Fibroblast of villous mesenchyme (primary cell): ENCODE data around the gene RCAN2. TPM values are rescaled to one million over a fixed set of nuclear protein-coding genes. Genes with fewer than 3 reads are reported as not detected.

ENCODE experiments used
- DNase-seq: peaks from one replicate; pipeline ENCODE4 v3.0.0-alpha.2; 2010; ENCODE audit warnings: low read depth
- H3K4me3 ChIP-seq: 2 replicates; pipeline ENCODE4 v1.5.1; 2011; ENCODE audit warnings: low read depth, mild to moderate bottlenecking, low read length
- total RNA-seq: library from RNA; depleted of rRNA; stranded (reverse); fragments of >200 nt; gene quantifications from 2 replicates; pipeline ENCODE4 v1.2.3, GENCODE V29; 2012
- TF ChIP-seq, protein P1 (sequence below): IDR thresholded peaks from 2 replicates; pipeline ENCODE4 v1.5.1; 2012; ENCODE audit warnings: low read depth, mild to moderate bottlenecking, low read length; ENCODE audit not compliant: insufficient read depth

RCAN2 gene
- total RNA-seq, 1 donor = 1.7 TPM

DNA sequence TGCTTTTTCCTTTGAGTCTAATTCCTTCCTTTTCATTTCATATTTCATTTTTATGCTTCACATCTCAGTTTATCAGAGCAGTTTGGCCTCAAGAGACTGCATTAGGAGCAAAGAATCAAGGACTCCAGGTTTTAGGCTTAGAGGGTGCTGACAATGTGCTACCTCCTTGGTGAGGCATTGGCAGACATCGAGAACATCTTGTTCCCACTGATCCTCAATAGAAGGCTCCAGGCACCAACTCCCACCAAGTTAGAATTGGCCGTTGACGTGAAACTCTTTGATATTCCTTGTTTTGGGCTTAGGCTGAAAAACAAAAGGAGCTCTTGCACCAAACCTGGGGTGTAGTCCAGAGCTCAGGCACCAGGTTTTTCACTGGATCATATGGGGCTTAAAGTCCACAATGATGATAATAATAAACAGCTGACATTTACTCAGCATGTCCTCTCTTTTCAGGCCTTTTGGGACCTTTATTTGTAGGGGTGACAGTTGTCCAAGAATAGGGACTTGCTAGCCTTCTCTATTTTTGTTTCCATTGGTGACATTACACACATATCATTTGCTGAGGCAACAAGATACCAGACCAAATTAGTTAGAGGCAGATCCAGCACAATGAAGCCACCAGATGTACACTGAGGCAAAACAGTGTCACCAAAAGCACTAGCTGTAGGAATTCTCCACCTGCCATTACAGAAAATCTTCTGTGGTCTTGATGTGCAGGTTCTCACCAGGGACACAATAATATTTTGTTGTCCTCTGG is 239.5 kb downstream of the RCAN2 start:
- no peak overlapping the region for H3K4me3 ChIP-seq
- DNase-seq = no peak
- TF ChIP-seq, protein P1, sequence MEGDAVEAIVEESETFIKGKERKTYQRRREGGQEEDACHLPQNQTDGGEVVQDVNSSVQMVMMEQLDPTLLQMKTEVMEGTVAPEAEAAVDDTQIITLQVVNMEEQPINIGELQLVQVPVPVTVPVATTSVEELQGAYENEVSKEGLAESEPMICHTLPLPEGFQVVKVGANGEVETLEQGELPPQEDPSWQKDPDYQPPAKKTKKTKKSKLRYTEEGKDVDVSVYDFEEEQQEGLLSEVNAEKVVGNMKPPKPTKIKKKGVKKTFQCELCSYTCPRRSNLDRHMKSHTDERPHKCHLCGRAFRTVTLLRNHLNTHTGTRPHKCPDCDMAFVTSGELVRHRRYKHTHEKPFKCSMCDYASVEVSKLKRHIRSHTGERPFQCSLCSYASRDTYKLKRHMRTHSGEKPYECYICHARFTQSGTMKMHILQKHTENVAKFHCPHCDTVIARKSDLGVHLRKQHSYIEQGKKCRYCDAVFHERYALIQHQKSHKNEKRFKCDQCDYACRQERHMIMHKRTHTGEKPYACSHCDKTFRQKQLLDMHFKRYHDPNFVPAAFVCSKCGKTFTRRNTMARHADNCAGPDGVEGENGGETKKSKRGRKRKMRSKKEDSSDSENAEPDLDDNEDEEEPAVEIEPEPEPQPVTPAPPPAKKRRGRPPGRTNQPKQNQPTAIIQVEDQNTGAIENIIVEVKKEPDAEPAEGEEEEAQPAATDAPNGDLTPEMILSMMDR = no peak

DNA sequence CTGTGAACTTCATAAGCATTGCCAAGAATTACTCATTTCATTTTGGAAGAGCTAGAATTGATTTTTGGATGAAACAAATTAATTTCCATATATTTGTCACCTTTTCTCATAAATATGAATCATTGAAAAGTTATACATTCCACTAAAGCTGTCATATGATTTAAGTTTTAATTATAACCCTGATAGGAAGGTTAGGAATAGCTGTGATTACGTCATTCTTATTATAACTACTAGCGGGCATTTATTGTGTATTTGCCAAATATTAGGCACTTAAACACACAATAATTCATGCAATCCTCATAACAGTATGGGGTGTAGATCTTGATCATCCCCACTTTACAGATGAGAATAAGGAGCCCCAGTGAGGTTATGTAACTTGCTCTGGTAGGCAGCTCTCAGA is 243.1 kb downstream of the RCAN2 start:
- H3K4me3 ChIP-seq = no peak overlapping the region
- TF ChIP-seq, protein P1 = no peak
- DNase-seq = no peak

DNA sequence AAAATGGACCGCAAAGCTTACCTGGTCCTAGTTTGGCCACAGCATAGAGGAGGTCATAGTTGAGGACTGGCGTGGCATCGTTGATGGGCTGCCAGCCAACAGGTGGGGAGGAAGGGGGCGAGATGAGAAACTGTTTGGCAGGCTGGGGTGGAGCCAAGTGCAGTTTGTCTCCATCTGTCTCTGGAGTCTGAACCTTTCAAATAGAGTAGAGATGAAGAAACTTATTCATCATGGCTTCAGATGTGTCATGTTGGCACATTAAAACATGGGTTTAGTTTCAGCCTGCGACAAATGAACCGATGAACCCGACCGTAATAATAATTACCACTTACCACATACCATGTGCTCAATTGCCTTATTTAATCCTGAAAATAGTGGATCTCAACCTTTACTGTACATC is 244.5 kb downstream of the RCAN2 start:
- DNase-seq = no peak
- H3K4me3 ChIP-seq = no peak overlapping the region
- TF ChIP-seq, protein P1 = no peak

DNA sequence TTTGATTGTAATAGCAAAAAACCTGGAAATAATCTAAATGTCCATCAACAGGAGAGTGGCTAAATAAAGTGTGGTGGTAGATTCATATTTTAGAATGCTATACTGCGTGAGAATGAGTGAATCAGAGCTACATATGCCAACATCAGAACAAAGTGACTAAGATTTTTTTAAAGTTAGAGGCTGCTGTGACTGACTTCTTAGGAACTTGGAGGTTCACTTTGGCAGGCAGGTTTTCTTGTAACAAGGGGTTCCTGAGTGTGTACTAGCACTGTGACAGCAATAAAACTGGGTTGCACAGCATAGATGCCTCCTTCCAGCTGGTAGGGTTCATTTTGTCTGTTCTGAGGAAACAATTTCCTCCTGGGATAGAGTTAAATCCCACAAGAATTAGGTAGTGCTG is 245.2 kb downstream of the RCAN2 start:
- H3K4me3 ChIP-seq = no peak overlapping the region
- DNase-seq = no peak
- TF ChIP-seq, protein P1 = no peak

DNA sequence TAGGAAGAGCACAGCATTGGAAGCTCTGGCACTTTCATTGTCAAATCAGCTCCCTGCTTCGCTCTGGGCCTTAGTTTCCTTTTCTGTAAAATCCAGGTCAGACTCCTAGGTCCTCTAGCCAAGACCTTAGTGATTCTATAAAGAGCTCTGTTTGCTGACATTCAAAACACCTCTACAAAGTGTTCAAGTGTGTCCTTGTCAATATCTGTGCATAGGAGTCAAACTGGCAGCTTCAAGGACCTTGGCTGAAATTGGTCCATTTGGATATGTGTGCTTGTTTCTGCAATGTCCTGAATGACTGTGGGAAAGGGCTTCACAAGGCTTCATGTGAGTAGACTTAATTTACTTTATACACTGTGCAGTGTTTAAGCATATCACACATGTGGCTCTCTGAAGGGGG is 246.6 kb downstream of the RCAN2 start:
- no peak for DNase-seq
- no peak overlapping the region for H3K4me3 ChIP-seq
- TF ChIP-seq, protein P1 = no peak

DNA sequence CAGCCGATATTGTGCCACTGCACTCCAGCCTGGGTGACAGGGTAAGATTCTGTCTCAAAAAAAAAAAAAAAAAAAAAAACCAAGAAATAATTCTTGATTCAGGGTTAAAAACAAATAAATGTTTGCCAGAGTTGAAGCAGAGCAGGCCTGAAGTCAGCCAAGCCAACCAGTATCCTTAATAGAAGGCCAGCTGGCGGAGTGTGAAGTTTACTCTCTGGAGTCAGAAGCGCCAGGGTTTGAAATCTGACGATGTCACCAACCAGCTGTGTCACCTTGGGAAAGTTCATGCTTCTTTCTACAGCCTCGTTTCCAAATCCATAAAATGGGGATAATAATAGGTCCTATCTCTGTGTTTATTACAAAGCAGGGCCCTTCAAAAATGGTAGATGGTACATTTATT is 247.5 kb downstream of the RCAN2 start:
- DNase-seq = no peak
- no peak overlapping the region for H3K4me3 ChIP-seq
- TF ChIP-seq, protein P1 = no peak

DNA sequence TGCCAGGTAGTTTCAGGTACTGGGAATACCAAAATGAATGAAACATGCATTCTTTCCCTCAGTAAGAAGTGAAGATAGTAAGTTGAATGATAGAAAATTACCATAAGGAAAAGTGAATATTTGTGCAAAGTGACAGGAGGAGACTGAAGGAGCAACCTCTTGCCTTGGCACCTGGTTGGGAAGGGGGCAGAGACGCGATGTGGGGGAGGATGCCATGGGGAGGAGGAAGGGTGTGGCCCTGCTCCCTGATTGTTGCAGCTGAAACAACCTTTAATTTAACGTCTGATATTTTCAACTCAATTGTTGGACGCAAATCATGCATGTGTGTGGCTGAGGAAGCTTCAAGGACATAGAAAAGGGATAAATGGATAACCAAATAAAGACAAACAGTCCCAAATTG is 248.3 kb downstream of the RCAN2 start:
- DNase-seq = no peak
- TF ChIP-seq, protein P1 = no peak
- H3K4me3 ChIP-seq = no peak overlapping the region
